ENCODE measurements around the gene CD200R1.
A peak's percentile ranks its signal among the peaks of the same experiment; 100 is the strongest.
"Not testable (repeated sequence)": the region's sequence is repeated elsewhere in the genome, so short reads cannot be mapped to it uniquely, and the experiment has no call there.

CD200R1 gene

GRCh38 chr3:112974178-112974517 lies 755 bp downstream of the CD200R1 start:
- no peak for DNase-seq (ENCODE audit: low spot score)

- no peak for DNase-seq (ENCODE audit: low spot score)
These were observed 1.4 kb downstream of the CD200R1 start for GRCh38 chr3:112973325-112974177.

GRCh38 chr3:112972158-112972557 lies 2.7 kb downstream of the CD200R1 start:
- DNase-seq (ENCODE audit: low spot score) = no peak

GRCh38 chr3:112967828-112968227 lies 7.1 kb downstream of the CD200R1 start:
- DNase-seq (ENCODE audit: low spot score) = no peak

GRCh38 chr3:112967425-112967824 lies 7.5 kb downstream of the CD200R1 start:
- no peak for DNase-seq (ENCODE audit: low spot score)

GRCh38 chr3:112966633-112967032 lies 8.3 kb downstream of the CD200R1 start:
- no peak for DNase-seq (ENCODE audit: low spot score)

GRCh38 chr3:112965656-112966055 lies 9.2 kb downstream of the CD200R1 start:
- no peak for DNase-seq (ENCODE audit: low spot score)

GRCh38 chr3:112963683-112964082 lies 11.2 kb downstream of the CD200R1 start:
- DNase-seq (ENCODE audit: low spot score) = no peak

GRCh38 chr3:112958811-112959560 lies 15.9 kb downstream of the CD200R1 start:
- DNase-seq (ENCODE audit: low spot score) = no peak

- DNase-seq (ENCODE audit: low spot score) = no peak
These were observed 18.6 kb downstream of the CD200R1 start for GRCh38 chr3:112956351-112956750.

- no peak for DNase-seq (ENCODE audit: low spot score)
These were observed 26.5 kb downstream of the CD200R1 start for GRCh38 chr3:112948346-112948838.

GRCh38 chr3:112931736-112932521 lies 43.0 kb downstream of the CD200R1 start:
- no peak for DNase-seq (ENCODE audit: low spot score)

- DNase-seq (ENCODE audit: low spot score) = no peak
These were observed 44.1 kb downstream of the CD200R1 start for GRCh38 chr3:112930771-112931170.

GRCh38 chr3:112925969-112926368 lies 48.9 kb downstream of the CD200R1 start:
- no peak for DNase-seq (ENCODE audit: low spot score)

- no peak for DNase-seq (ENCODE audit: low spot score)
These were observed 49.3 kb downstream of the CD200R1 start for GRCh38 chr3:112925560-112925959.

- DNase-seq (ENCODE audit: low spot score) = not testable (repeated sequence)
These were observed 55.4 kb downstream of the CD200R1 start for GRCh38 chr3:112919541-112919940.

- DNase-seq (ENCODE audit: low spot score) = no peak
These were observed 66.7 kb downstream of the CD200R1 start for GRCh38 chr3:112908252-112908651.

- no peak for DNase-seq (ENCODE audit: low spot score)
These were observed 70.1 kb downstream of the CD200R1 start for GRCh38 chr3:112904786-112905185.

- no peak for DNase-seq (ENCODE audit: low spot score)
These were observed 74.8 kb downstream of the CD200R1 start for GRCh38 chr3:112900113-112900512.

GRCh38 chr3:112897791-112898190 lies 77.1 kb downstream of the CD200R1 start:
- DNase-seq (ENCODE audit: low spot score) = no peak

- DNase-seq (ENCODE audit: low spot score) = peak; percentile 9
These were observed 80.6 kb downstream of the CD200R1 start for GRCh38 chr3:112894258-112894657.

GRCh38 chr3:112889357-112889756 lies 85.5 kb downstream of the CD200R1 start:
- DNase-seq (ENCODE audit: low spot score) = no peak

All from LoVo (cell line).